ENCODE measurements around the gene KCNG2. TPM values are rescaled to one million over a fixed set of nuclear protein-coding genes. Genes with fewer than 3 reads are reported as not detected.

KCNG2 gene
- total and polyA plus RNA-seq, 2 of the 4 experiments (the other 2 are of a cell fraction) = not detected

DNA sequence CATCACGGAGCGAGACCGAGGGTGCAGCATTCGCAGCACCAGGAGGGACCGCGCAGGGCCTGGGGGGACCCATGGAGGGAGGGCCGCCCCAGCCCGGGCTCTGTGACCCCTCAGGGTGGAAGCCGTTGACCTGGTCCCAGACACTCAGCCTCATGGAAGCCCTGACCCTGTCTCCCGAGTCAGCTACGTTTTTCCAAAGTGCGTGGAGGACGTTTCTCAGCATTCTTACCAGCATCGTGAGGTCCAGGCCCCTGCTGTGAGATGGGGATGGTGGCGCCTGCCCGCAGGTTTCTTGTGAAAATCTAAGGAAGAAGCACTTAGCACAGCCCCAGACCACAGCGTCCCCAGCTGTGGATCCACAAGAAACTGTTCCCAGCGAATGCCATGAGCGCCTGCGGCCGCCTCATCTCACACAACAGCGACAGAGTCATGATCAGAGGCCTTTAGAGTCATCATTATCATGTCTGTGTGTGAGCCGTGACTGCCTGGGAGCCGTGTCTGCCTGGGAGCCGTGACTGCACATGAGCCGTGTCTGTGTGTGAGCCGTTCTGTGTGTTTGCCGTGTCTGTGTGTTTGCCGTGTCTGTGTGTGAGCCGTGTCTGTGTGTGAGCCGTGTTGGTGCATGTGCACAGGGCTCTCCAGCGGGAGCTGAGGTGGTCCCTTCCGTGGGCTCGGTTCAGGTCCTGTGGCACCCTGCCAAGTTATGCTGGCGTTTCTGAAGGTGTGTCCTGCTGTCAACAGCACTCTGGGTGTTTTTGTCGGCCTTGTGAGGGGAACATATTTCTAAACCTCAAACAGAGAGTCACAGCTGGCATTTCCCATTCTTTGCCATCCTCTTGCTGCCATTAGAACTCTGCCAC lies 49.2 kb upstream of the KCNG2 start:
- Histone ChIP-seq H3K4me2 (ENCODE audit: low read depth, low read length) (no peak overlapping the region), H3K23ac (ENCODE audit: low read depth, low read length) (no peak overlapping the region), H4K5ac (ENCODE audit: low read depth, low read length) (no peak overlapping the region), H3K79me1 (ENCODE audit: low read depth in 1 of 2, low read length in 2 of 2) (peaks cover 6 to 23% of the 10 kb centered on the region in 2 experiments; a peak in 1 of 4 replicates), H4K91ac (ENCODE audit: insufficient read depth, low read depth, low read length) (no peak overlapping the region), H2AFZ (replicated peaks; ENCODE audit: low read length, poor library complexity) (peak overlapping the region; percentile 49), H2BK15ac (ENCODE audit: low read depth, low read length) (no peak overlapping the region), H3K18ac (ENCODE audit: low read depth, low read length) (no peak overlapping the region), H3K4ac (ENCODE audit: low read depth, low read length) (no peak overlapping the region), H3K27ac (ENCODE audit: insufficient read depth, low read length) (no peak overlapping the region), H3K9me1 (ENCODE audit: insufficient read depth, low read length) (no peaks in the 10 kb centered on the region), H3K9me3 (ENCODE audit: control insufficient read depth, insufficient read depth, low read length) (no peaks in the 10 kb centered on the region), H3K27me3 (ENCODE audit: control insufficient read depth, insufficient read depth, low read length) (no peaks in the 10 kb centered on the region), H2BK20ac (ENCODE audit: low read depth, low read length) (no peak overlapping the region), H3K14ac (replicated peaks; ENCODE audit: low read depth, low read length) (no peak overlapping the region), H3K9ac (ENCODE audit: low read depth, low read length) (no peak overlapping the region), H2AK9ac (replicated peaks; ENCODE audit: low read depth, low read length, poor library complexity) (no peak overlapping the region), H3K4me1 (ENCODE audit: control insufficient read depth, insufficient read depth, low read length) (no peaks in the 10 kb centered on the region), H2BK120ac (ENCODE audit: low read depth, low read length) (no peak overlapping the region), H4K8ac (ENCODE audit: low read depth in 2 of 2, low read length in 2 of 2) (no peak overlapping the region), H4K20me1 (ENCODE audit: insufficient read depth, low read length) (no peaks in the 10 kb centered on the region), H2AK5ac (ENCODE audit: low read depth, low read length) (no peak overlapping the region), H3K56ac (ENCODE audit: extremely low read depth, insufficient read depth, low read length) (no peak overlapping the region), H3K4me3 (ENCODE audit: insufficient read depth, low read depth, low read length) (no peak overlapping the region), H2BK5ac (ENCODE audit: low read depth, low read length, poor library complexity, severe bottlenecking) (no peak overlapping the region), H3K36me3 (ENCODE audit: control insufficient read depth, insufficient read depth, low read length) (peaks cover 22% of the 10 kb centered on the region)
- ChIA-PET POLR2A (ENCODE audit: unreplicated experiment) (no interaction called here), CTCF (no interaction called here)
- 85% methylated on average over 27 of the region's 36 CpGs; no CpG with 5 or more reads in 1 of the 2 experiments for WGBS, 2 experiments (ENCODE audit: extremely low coverage in 2 of 2, insufficient read length in 1 of 2)
- intact Hi-C loops (cut with micrococcal nuclease) = no loop called here
- dilution Hi-C loops (cut with HindIII; ENCODE audit: low sequenced_read_pairs, unreplicated experiment) = no loop called here
- in situ Hi-C loops (cut with MboI; ENCODE audit: low sequenced_read_pairs) = no loop called here
- no TSS peak for BruUV-seq (replicated peaks)
- TF ChIP-seq, protein P1, sequence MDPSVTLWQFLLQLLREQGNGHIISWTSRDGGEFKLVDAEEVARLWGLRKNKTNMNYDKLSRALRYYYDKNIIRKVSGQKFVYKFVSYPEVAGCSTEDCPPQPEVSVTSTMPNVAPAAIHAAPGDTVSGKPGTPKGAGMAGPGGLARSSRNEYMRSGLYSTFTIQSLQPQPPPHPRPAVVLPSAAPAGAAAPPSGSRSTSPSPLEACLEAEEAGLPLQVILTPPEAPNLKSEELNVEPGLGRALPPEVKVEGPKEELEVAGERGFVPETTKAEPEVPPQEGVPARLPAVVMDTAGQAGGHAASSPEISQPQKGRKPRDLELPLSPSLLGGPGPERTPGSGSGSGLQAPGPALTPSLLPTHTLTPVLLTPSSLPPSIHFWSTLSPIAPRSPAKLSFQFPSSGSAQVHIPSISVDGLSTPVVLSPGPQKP (IDR thresholded peaks at IDR 0.05; ENCODE audit: borderline replicate concordance, low read depth, low read length) = no peak
- TF ChIP-seq, protein P2, sequence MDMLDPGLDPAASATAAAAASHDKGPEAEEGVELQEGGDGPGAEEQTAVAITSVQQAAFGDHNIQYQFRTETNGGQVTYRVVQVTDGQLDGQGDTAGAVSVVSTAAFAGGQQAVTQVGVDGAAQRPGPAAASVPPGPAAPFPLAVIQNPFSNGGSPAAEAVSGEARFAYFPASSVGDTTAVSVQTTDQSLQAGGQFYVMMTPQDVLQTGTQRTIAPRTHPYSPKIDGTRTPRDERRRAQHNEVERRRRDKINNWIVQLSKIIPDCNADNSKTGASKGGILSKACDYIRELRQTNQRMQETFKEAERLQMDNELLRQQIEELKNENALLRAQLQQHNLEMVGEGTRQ (IDR thresholded peaks at IDR 0.05; ENCODE audit: low read depth, low read length) = no peak
- TF ChIP-seq RFX5 (IDR thresholded peaks at IDR 0.05; ENCODE audit: low read depth, low read length) (no peak), NFE2L2 (IDR thresholded peaks at IDR 0.05; ENCODE audit: low read depth, low read length) (no peak), RAD21 (IDR thresholded peaks at IDR 0.05; ENCODE audit: low read length) (no peak), SMC3 (IDR thresholded peaks at IDR 0.05; ENCODE audit: low read depth, low read length) (no peak), MXI1 (IDR thresholded peaks at IDR 0.05; ENCODE audit: borderline replicate concordance, low read depth, low read length) (no peak), POLR2A (IDR thresholded peaks at IDR 0.05; ENCODE audit: low read depth, low read length) (no peak), FOS (IDR thresholded peaks at IDR 0.05; ENCODE audit: low read depth, low read length) (no peak), MAZ (IDR thresholded peaks at IDR 0.05; ENCODE audit: borderline replicate concordance, low read depth, low read length) (no peak), CEBPB (IDR thresholded peaks at IDR 0.05; ENCODE audit: low read depth, low read length) (no peak), MAFK (IDR thresholded peaks at IDR 0.05; ENCODE audit: low read depth, low read length) (no peak), BHLHE40 (IDR thresholded peaks at IDR 0.05; ENCODE audit: low read depth, low read length) (no peak), CHD1 (IDR thresholded peaks at IDR 0.05; ENCODE audit: low read depth, low read length) (no peak)
- TF ChIP-seq, protein P3, sequence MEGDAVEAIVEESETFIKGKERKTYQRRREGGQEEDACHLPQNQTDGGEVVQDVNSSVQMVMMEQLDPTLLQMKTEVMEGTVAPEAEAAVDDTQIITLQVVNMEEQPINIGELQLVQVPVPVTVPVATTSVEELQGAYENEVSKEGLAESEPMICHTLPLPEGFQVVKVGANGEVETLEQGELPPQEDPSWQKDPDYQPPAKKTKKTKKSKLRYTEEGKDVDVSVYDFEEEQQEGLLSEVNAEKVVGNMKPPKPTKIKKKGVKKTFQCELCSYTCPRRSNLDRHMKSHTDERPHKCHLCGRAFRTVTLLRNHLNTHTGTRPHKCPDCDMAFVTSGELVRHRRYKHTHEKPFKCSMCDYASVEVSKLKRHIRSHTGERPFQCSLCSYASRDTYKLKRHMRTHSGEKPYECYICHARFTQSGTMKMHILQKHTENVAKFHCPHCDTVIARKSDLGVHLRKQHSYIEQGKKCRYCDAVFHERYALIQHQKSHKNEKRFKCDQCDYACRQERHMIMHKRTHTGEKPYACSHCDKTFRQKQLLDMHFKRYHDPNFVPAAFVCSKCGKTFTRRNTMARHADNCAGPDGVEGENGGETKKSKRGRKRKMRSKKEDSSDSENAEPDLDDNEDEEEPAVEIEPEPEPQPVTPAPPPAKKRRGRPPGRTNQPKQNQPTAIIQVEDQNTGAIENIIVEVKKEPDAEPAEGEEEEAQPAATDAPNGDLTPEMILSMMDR (conservative IDR thresholded peaks at IDR 0.05; ENCODE audit: low read depth, low read length) = no peak
- no peak for DNase-seq
- ATAC-seq (ENCODE audit: low read depth) = no peak

Measured in IMR-90 (cell line).